Fibroblast of mammary gland (primary cell): ENCODE measurements around the gene PTCD1.

Experiments used
- DNase-seq: peaks from one replicate; pipeline ENCODE4 v3.0.0-alpha.2; 2010; ENCODE audit warnings: low read depth
- H3K4me3 ChIP-seq: 2 replicates; pipeline ENCODE4 v1.5.1; 2011; ENCODE audit warnings: low read depth, mild to moderate bottlenecking, low read length, moderate library complexity; ENCODE audit not compliant: control insufficient read depth
- CTCF ChIP-seq: conservative IDR thresholded peaks from 2 replicates; pipeline ENCODE4 v1.5.1; 2011; ENCODE audit warnings: low read depth, low read length, inconsistent platforms; ENCODE audit not compliant: control insufficient read depth, insufficient read depth

PTCD1 gene

GRCh38 chr7:99438573-99439480, at the start of gene PTCD1, which contains the start of gene CPSF4:
PTCD1 (minus strand) TSS chr7:99438798; CDS start chr7:99435242, 3,556 bp downstream.
CPSF4 (plus strand) TSS chr7:99438943; CDS start chr7:99439083, 140 bp downstream.
- DNase-seq: peak; percentile 93
- no peak for TF ChIP-seq CTCF
- peak within 1 kb of the TSS; percentile 77 for H3K4me3 ChIP-seq

DNA sequence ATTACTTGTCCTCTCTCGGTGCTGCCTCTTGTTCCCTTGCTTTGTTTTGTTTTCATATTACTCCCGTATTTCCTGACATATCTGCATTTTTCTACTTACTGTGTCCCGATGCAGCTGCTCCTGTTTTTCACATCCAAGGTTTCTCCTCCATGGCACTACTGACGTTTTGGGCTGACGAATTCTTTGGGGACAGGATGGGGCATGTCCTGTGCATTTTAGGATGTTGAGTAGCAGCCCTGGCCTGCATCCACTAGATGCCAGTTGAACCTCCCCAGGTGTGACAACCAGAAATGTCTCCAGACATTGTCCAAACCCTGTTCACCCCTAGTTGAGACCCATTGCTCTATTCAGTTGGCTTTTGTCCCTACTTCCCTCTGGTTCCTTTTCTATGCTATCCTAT, 46.5 kb upstream of the PTCD1 start:
- no peak overlapping the region for H3K4me3 ChIP-seq
- no peak for DNase-seq
- no peak for TF ChIP-seq CTCF

DNA sequence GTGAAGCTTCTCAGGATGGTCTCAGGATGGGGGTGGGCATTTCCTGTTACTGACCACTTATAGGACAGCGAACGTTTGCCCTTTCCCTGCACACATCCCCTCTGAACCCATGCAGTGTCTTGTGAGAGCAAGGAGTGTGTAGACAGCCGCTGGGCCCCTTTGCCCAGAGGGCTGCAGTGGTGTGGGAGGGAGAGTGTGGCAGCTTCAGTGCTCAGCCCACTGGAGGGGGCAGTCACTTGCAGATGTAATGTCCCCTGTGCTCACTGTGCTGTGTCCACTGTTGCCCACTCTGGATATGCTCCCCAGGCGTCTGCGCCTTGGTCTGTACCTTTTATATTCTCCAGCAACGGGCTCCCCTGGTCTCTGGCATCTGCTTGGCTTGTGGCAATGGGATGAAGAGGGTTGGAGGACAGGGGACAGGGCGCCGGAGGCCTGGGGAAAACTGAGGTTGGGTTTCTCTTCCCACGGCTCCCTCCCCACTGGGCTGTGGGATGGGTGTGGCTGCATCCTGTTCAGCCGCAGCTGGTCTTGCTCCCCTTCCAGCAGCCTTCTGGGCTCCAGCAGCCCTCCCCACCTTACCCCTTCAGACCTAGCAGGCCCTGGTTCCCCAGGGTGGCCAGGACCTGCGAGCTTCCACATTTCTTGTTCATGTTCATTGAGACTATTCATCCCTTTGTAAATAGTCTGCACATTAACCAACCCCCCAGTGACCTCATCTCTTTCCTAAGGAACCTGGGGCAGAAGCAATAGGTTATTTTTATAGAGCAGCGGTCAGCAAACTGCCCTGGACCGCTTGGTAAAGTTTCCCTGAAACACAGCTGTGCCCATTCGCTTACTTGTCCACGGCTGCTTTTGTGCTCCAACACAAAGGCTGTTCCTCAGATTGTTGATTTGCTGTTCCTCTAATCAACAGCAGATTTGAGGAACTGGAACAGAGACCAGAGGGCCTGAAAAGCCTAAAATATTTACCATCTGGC, 40.2 kb upstream of the PTCD1 start:
- TF ChIP-seq CTCF: no peak
- no peak for DNase-seq
- H3K4me3 ChIP-seq: no peak overlapping the region

DNA sequence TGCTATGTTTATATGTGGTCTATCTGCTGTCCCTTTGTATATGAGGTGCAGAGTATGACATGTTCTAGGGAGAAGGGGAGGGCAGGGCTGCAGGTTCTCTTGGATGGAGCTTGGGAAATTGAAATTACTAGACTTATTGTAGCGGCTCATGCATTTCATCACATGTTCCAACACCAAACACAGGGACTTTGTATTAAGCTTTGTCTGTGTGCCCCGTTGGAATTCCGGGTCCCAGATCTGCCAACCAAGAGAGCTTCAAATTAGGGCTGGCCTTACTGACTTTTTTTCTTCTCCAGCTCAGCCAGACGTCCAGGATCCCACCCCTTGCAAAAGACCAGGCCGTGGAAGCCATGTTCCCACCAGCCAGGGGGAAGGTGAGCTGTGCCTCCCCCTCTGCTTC, 37.5 kb upstream of the PTCD1 start:
- TF ChIP-seq CTCF: no peak
- H3K4me3 ChIP-seq: no peak overlapping the region
- no peak for DNase-seq

- peak overlapping the region; percentile 90 for H3K4me3 ChIP-seq
- peak; percentile 82 for DNase-seq
Measured at GRCh38 chr7:99473315-99473596, 34.7 kb upstream of the PTCD1 start.

More at GRCh38 chr7:99473315-99473596, 34.7 kb upstream of the PTCD1 start:
- TF ChIP-seq CTCF: no peak
